ENCODE data around the gene CAMTA1.

Gene CAMTA1

DNA sequence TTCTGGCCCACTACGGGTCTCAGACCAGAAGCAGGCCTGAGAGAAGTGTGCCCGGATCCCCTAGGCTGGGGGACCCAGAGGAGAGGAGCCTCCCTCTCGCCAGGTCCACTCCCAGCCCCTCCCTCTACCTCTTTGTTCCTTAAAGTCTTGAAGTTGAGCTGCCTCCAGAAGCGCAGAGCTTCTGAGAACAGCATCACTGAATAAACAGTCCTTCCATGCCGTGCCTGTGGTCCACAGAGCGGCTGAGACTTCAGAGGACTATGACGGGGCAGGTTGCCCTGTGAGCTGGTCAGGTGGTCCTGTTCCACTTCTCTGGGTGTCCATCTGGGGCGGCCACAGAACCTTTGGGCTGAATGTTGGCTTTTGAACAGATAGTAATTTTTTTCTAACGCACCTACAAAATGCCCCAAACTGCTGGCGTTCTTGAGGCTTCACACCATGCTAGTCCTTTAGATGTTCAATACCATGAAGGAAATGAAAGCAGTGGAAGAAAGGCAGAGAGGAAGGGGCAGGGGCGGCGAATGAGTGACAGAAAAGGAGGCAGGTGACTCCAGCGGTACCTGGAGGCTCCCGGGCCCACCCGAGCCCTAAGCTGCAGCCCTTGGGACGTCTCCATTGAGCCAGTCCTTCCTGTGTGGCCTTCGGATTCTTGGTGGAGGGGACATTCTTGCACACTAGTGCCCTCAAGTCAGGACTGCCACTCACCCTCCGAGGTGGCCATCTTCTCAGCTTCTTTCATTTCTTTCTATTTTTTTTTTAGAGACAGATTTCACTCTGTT lies 746.5 kb downstream of the CAMTA1 start:
- no peak for DNase-seq

DNA sequence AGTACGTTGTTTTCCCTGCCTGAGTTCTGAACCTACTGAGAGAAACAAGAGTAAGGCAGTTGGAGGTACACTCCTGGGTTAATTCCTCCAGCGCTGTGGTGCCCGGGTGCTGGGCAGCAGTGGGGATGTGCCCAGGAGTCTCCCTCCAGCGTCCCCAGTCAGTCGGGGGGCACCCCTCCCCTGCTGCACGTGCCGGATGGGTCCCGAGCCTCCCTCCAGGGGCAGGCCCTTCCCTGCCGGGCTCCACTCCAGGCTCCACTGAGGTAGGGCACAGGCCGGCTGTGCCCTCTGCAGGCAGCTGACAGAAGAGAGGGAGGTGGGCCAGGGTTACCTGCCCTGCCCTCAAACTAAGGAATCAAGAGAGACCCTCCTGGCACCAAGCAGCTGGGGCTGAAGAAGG lies 747.8 kb downstream of the CAMTA1 start:
- no peak for DNase-seq

DNA sequence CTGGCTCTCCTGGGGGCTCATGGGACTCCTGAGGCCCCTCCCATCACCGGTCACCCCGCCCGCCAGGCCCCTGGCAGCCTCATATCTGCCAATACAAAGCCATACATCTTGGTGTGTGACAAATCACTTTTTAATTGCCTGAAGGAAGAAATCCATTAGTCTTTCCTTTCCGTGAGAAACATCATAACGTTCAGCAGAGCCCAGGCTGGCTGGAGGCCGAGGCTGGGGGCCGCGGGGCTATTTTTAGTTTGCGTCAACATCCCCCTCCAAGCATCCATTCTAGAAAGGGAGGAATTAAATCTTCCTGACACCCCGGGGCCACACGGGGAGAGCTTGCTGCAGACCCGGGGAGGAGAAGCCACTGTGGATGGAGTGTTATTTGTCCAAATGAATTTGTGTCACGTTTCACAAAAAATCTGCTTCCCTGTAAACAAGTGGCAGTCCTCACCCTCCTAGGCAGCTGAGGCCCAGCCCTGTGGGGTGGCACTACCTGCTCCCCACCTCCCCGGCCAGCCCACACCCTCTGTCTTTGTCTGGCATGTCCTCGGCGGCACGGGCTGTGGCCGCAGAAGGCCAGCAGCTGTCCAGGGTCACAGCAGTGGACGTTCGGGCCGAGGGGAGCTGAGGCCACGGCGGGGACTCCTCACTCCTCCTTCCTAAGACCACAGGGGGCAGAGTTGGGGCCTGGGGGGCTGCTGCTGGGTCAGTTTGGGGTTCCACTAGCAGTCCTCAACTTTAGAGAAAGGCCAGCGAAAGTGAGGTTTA lies 749.0 kb downstream of the CAMTA1 start:
- peak; percentile 38 for DNase-seq

DNA sequence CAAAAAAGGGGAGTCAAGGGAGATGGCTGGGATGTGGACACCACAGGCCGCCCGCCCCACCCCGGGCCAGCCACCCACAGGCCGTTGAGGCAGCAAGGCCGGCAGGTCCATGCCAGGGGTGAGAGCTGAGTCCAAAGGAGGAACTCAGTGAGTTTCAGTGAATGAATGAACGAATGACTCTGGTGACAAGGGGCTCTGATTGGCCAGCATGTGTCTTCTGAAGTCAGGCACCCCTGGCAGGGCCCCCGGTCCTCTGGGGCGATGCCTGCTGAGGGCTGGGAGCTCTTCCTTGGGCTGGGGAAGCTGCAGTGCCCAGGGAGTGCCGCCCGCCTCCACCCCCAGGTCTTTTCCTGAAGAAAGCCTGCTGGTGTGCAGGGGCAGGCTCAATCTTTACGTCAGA lies 749.8 kb downstream of the CAMTA1 start:
- no peak for DNase-seq

DNA sequence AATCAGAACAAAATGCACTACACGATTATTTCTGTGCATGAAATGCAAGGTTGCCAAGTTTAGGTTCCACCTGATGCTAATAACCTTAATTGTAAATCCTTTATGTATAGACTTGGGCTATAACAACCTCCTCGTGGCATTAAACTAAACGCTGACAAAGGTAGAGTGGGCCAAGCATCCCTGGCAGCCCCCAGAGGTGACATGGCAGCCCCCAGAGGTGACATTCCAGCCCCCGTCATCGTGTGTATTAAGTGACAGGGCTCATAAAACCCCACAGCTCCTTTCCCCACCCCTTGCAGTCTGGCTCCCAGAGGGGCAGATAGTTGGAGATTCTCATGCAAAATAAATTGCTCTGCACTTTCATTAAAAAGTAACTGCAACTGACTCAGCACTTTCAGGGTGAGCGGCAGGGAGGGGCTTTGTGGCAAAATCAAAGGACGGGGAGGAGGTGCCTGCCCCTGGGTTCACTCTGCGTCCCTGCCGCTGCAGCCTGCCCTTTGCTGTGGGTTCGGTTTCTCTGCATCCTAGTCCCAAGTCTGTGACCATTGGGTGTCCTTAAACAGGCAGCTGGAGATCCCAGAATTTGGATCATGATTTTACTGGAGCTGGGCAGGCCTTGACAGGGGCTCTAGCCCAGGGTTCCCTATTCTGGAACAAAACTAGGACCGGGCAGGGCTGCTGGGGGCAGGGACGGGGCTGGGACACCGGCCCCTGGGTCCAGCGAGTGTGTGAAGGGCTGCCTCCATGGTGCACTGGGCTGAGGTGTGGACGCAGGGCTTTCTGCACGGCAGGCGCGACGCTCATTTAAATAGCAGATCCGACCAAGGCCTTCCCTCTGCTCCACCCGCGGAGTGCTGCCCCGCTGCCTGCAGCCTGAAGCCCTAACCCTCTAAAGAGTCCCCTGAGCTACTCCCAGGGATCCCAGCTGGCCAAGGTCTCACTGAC lies 751.0 kb downstream of the CAMTA1 start:
- DNase-seq = no peak

DNA sequence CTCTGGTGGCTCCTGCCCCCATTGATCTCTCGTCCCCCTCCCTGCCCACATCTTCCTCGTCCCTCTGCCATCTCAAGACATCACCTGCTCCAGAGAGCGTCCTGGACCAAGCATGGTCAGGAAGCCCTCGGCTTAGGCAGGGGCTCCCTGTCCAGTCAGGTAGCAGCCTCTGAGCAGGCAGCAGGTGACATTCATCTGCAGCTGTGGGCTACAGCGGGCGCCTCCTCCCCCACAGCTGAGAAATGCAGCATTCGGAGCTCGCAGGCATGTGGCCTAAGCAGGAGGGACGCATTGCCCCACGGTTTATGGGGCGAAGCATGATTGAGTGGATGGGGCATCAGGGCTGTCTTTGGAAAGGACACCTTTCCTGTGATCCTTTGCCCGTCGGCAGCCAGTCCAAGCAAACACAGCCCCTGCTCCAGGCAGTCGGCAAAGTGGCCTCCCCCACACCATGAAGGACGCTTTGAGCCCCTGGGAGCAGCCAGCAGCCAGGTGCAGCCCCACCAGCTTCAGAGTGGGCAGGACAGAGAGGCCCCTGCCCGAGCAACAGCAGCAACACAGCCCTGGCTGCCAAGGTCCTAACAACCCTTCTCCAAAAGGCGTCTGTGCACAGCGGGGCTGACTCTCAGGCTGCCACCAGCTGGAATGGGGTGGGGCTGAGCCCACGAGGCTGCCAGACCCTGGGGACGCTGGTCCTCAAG lies 751.8 kb downstream of the CAMTA1 start:
- no peak for DNase-seq

DNA sequence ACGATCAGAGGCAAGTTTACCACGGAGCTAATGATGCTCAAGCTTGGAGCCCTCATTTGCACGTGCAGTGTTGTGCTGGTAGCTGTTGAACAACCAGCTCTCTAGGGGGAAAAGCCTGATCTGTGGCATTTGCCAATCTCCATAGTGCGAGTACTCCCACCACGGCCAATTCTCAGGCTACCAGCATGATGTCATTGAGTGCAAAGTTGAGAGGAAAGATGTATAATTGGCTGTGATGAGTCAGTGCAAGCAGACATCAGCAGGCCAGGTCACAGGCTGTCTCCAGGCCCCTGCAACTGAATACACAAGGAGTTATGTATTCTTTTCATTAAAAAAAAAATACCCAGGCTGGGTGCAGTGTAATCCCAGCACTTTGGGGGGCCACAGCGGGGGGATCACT lies 752.8 kb downstream of the CAMTA1 start:
- DNase-seq = no peak

DNA sequence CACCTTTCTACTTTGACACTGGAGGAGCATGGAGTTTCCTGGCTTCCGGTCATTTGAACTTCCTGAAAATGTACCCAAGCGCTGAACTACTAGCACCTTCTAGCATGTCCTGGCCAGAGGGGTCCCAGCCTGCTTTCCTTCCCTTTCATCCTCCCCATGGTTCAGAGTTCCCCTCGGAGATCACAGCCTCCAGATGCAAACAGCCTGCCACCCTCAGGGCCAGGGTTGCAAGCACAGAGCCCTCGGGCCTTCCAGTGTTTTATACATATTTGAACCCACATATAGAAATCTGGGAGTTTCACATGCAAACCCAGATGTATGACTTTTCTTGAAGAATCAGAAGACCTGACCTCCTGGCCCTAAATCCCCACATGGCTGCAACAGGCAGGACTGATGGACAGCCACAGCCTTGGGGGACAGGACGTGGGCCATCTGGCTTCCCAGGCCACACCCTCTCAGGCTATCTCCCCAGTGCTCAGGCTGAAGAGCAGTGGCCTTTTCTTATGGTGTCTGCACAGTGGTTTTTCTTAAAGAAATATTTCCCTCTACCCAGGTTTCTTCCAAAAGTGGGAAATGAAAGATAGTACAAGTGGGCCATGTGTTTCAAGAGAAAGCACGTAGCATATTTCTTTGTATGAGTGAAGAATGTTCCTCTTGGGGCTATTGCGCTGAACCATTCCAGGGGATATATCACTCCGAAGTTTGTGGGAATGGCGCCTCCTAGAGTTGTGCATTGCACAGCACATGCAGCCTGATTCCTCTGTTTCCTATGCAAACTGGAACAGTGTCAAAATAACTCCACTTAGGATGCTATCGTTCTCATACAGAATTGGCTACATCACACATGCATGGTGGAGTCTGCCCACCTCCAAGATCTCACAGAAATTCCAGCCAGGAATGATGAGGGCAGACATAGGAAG lies 753.9 kb downstream of the CAMTA1 start:
- no peak for DNase-seq

DNA sequence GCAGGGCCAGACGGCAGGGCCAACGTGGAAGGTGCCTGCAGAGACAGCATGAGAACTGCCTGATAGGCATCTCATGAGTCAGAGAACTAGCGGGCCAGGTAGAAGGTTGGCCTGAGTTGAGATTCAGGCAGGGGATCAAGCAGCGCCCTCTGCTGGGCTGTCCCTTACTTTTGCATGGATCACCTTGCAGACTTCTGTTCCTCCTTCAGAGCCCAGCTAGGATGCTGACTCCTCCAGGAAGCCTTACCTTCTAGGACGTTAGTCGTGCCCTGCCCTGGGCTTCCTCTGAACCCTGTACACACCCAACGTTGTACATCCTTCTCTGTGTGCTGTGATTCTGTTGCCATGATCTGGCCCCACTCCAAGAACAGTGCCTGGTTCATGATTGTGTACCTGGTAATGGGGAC lies 754.5 kb downstream of the CAMTA1 start:
- no peak for DNase-seq

DNA sequence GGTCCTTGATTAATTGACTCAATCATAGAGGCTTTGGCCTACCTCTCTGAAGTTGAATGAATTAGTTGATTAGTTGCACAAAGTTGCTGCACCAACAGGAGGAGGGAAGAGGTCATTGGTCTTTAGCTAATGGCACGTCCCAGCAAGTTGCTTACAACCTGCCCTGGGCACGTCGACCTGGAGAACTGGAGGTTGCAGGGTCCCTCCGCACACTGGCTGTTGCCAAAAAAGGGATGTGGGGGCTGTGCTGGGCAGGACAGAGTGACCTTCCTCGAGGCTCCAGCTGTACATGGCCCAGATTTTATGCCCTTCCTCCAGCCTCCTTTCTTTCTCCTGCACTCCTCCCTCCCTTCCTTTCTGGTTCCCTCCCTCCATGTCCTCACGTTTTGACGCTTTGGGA lies 755.6 kb downstream of the CAMTA1 start:
- DNase-seq = no peak

DNA sequence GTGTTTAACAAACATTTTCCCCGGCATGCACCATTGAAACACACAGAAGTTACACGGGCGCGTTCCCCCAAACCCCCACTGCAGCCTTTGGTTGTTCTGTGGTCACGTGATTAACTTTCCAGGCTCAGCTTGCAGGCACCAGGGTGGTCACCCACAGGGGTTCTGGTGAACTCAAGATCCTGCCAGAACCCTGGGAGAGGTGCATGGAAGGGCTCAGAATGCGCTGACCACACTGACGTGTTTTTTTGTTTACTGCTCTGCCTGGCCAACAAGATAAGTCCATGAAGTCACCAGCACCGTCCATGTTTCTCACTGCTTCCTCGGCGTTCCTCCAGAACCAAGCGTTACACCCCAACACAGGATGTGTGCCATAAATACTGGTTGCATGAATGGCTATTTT lies 756.4 kb downstream of the CAMTA1 start:
- DNase-seq = no peak

DNA sequence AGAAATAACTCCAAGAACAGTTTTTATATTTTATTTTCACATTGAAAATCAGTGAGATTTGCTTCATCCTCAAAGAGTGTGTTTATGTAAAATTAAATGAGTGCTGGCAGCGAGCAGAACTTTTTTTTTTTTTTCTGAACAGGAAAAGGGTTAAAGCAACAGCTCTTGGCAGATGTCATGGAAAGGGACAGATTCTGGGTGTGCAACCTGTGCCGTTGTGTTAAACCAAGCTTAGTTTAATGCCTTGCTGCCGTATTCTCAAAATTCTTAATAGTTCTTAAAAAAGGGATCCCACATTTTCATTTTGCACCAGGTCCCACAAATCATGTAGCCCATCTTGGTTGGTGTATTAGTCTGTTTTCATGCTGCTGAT lies 758.5 kb downstream of the CAMTA1 start:
- no peak for DNase-seq

DNA sequence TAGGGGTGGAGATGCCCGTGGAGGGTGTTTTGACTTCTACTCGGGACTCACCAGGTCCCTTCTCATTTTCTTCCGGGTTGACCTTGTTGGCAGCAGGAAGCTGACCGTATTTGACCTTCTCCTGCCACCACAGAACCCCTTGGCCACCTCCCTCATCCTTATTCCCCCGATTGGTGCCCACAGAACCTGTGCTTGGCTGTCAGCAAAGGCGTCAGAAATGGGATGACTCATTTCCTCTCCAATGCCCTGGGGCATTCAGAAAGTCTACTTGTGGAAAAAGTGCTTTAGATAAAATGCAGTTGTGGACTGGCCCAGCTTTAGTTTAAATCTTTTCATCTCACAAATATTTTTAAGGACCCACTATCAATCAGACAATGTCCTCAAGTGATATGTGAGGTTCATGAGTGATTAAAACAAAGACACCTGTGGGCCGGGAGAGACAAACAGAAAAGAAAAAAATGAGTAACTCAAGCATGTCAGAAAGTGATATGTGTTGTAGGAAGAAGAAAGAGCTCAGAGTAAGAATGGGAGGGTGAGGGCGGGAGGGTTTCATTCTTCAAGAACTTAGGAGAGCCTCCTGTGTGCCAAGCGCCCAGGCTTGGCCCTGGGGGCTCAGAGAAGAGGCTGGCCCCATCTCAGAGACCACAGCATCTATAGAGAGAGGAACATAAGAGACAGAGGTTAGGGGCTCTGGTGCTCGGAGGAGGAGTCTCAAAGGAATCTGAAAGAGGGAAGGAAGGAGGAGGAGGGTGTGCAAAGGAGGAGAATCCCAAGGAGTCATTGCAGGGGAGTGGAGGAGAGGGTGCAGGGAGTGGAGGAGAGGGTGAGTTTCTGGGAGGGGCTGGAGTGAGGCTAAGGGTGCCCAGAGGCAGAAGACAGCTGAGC lies 764.3 kb downstream of the CAMTA1 start:
- DNase-seq = peak; percentile 37

DNA sequence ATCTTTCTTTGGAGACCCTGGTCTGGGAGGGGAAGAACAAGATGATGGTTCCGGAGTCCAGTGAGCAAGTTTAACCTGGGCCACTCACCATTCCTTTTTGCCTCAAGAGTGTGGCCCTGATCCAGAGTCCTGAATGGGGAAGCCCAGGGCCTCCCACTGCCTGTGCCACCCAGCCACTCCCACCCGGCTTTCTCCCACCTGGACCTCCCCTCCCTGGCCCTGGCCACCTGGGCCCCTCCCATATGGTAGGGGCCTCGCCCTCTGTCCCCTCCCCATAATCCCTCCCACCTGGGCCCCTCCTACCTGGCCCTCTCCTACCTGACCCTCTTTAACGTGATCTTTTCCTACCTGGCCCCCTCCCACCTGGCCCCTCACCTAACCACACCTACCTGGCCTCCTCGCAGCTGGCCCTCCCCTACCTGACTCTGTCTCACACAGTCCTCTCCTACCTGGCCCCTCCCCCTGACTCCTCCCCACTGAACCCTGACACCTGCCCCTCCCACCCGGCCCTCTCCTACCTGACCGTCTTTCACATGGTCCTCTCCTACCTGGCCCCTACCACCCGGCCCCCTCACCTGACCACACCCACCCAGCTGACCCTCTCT lies 765.1 kb downstream of the CAMTA1 start:
- DNase-seq = no peak

DNA sequence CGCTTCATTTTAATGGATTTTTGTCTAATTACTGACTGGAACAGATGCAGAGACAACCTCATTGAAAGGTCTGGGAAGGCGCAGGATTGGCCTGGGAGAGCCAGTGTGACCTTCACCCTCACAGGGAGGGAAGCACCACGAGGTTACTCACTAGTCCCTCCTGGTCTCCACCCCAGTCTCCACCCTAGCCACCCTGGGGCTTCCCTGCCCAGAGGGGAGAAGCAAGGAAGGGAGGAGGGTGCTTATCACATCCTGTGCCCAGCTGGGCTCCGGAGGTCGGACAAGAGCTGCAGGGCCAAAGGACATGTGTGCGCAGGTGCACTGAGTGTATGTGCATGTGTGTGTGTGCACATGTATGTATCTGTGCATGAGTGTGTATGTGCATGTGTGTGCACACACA lies 765.7 kb downstream of the CAMTA1 start:
- DNase-seq = no peak

DNA sequence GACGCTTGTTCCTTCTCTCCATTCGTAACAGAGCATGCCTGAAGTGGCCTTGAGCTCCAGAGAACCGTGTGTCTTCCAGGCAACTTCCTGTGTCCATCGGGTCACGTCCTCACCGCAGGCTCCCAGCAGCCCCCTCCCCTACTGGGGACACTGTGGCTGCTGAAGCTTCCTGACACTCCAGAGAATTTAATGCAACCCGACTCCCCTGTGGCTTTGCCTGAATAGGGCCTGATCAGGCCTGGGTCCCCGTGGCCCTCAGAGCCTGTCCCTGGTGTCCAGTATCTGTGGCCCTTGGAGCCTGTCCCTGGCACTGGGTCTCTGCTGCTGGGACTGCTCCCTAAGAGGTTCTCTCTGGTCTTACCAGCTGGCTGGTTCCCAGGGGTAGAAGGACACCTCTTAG lies 766.2 kb downstream of the CAMTA1 start:
- DNase-seq = no peak

DNA sequence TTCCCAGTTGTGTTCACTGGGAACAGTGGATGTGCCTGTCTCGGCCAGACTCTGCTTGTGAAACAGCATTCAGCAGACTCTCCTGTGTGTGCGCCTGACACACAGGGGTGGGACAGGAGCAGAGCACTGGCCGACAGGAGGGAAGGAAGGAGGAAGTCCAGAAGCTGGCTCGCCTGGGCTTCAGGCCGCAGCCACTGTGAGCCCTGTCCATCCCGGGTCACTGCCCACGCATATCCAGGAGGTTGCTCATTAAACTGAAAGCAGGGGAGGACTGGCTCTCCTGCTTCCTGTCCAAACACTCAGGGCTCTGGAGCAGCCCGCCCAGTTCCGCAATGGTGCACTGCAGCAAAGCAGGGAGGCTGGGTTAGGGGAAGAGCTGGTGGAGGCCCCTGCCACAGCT lies 767.1 kb downstream of the CAMTA1 start:
- DNase-seq = peak; percentile 46

DNA sequence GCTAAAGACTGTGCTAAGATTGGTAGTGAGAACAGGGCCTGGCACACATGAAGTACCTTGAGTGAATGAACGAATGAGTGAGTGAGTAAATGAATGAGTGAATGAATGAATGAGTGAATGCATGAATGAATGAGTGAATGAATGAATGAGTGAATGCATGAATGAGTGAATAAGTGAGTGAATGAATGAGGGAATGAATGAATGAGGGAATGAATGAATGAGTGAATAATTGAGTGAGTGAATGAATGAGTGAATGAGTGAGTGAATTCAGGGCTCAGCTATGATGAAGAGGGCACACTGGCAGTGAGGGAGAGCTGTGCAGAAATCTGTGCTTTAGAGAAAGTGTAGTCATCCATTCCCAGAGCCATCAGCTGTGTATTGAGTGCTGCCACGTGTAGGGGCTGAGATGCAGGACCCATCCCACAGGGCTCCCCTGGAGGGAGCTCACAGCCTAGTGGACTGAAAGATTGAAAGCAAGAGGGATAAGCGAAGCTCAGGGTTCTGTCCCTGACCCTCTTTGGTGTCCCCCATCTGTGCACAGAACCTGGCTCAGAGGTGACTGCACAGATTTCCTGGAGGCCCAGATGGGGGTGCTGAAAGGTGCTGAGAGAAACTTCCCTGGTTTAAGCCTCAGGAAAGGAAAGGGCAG lies 767.9 kb downstream of the CAMTA1 start:
- no peak for DNase-seq

DNA sequence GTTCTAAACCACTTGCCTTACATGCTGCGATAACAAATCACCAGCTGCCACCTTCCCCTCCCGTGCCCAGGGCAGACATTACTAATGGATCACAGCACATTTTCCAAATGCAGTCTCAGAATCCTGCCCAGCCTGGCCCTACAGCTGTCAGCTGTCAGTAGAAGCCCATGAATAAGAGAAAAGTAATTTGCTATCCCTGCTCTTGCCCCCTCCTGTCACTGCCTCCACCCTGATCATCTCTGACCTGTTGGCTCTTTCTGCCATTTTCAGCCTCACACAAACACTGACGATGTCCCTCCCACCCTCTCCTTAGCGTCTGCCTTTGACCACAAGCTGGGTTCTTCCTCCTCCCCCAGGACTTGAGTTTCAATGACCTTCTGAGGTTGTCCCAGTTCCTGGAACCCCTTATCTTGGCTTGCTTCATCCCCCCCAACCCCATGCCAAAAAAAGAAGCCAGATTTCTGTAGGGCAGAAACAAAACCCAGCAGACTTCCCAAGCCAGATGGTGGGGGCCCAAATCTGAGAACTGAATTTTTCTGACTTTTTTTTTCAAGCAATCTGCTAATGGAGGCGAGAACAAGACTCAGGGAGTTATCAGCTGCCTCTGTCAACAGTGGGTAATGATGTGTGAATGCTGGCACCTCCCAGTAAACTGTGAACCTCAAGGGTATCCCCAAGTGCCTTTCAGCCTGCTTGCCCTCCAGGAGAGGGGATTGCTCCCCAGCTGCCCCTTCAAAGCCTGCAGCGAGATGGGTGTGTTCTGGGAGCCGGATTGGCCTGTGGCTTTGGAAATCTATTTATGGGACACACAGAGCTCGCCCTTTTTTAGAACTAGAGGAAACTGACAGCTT lies 769.4 kb downstream of the CAMTA1 start:
- no peak for DNase-seq
